ENCODE measurements around the gene SEPTIN14.

DNA sequence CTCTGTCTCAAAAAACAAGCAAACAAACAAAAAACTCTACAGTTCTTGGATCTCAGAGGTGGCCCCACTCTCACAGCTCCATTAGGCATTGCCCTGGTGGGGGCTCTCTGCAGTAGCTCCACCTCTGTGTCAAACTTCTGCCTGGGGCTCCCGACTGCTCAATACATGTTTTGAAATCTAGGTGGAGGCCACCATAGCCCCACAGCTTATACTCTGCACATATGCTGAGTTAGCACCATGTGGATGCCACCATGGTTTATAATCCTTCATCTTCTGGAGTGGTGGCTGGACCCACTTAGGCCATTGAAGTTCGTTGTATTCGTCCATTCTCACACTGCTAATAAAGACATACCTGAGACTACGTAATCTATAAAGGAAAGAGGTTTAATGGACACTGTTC is 78.4 kb downstream of the SEPTIN14 start:
- TF ChIP-seq, protein P1, sequence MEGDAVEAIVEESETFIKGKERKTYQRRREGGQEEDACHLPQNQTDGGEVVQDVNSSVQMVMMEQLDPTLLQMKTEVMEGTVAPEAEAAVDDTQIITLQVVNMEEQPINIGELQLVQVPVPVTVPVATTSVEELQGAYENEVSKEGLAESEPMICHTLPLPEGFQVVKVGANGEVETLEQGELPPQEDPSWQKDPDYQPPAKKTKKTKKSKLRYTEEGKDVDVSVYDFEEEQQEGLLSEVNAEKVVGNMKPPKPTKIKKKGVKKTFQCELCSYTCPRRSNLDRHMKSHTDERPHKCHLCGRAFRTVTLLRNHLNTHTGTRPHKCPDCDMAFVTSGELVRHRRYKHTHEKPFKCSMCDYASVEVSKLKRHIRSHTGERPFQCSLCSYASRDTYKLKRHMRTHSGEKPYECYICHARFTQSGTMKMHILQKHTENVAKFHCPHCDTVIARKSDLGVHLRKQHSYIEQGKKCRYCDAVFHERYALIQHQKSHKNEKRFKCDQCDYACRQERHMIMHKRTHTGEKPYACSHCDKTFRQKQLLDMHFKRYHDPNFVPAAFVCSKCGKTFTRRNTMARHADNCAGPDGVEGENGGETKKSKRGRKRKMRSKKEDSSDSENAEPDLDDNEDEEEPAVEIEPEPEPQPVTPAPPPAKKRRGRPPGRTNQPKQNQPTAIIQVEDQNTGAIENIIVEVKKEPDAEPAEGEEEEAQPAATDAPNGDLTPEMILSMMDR (IDR thresholded peaks at IDR 0.05; ENCODE audit: borderline replicate concordance, extremely low read depth, low read length, poor library complexity, severe bottlenecking), result no peak
- no peak for TF ChIP-seq EZH2 (IDR thresholded peaks at IDR 0.05; ENCODE audit: borderline replicate concordance, low read depth, low read length, severe bottlenecking)
